Effector memory CD4-positive, alpha-beta T cell (primary cell): Measurements from ENCODE around the gene SCLY.

Source experiments
- DNase-seq, 3 donors: peaks; one replicate each; pipeline ENCODE4 v3.0.0-alpha.2; 2020
- H3K27ac ChIP-seq: 2 replicates; pipeline ENCODE4 v1.7.0; 2013; ENCODE audit warnings: mild to moderate bottlenecking, low read length, moderate library complexity; ENCODE audit not compliant: insufficient read depth, poor library complexity, severe bottlenecking
- H3K27me3 ChIP-seq: replicated peaks from 2 replicates; pipeline ENCODE4 v1.7.0; 2013; ENCODE audit warnings: mild to moderate bottlenecking, low read length; ENCODE audit not compliant: insufficient read depth, control insufficient read depth, poor library complexity, severe bottlenecking
- H3K36me3 ChIP-seq: 2 replicates; pipeline ENCODE4 v1.7.0; 2013; ENCODE audit warnings: mild to moderate bottlenecking, low read length, moderate library complexity; ENCODE audit not compliant: control insufficient read depth, insufficient read depth
- H3K4me1 ChIP-seq: 2 replicates; pipeline ENCODE4 v1.7.0; 2013; ENCODE audit warnings: low read length, mild to moderate bottlenecking; ENCODE audit not compliant: control insufficient read depth, insufficient read depth, poor library complexity, severe bottlenecking
- H3K4me3 ChIP-seq: 2 replicates; pipeline ENCODE4 v1.7.0; 2013; ENCODE audit warnings: low read length, low read depth, mild to moderate bottlenecking; ENCODE audit not compliant: insufficient read depth, poor library complexity, severe bottlenecking
- H3K9me3 ChIP-seq: 2 replicates; pipeline ENCODE4 v1.7.0; 2013; ENCODE audit warnings: mild to moderate bottlenecking, low read length, moderate library complexity; ENCODE audit not compliant: control insufficient read depth

The SCLY gene

GRCh38 chr2:238139196-238140039 lies 78.6 kb downstream of the SCLY start:
- no peak overlapping the region for H3K27ac ChIP-seq
- H3K4me1 ChIP-seq, result peaks cover 7% of the 10 kb centered on the region
- H3K9me3 ChIP-seq, result no peaks in the 10 kb centered on the region
- H3K27me3 ChIP-seq, result no peaks in the 10 kb centered on the region
- no peak overlapping the region for H3K4me3 ChIP-seq
- H3K36me3 ChIP-seq, result no peaks in the 10 kb centered on the region
- no peak for DNase-seq

DNA sequence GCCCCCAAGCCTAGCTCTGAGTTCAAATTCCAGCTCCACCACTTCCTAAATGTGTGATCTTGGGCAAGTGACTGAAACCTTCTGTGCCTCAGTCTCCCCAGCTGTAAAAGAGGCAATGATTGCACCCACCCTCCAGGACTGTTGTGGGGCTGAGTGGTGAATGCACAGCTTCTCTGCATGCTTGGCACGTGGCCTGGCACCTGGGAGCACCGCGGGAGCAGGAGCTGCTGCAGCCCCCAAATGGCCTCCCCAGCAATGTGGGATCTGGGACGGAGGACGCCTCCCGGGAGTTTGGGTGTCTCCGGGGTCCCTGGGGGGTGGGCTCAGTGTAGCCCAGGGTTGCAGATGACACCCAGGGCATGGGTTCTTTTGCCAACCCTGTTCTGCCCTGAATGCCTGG lies 79.2 kb downstream of the SCLY start:
- Histone ChIP-seq H3K4me1 (peaks cover 7% of the 10 kb centered on the region), H3K27ac (no peak overlapping the region), H3K9me3 (no peaks in the 10 kb centered on the region), H3K36me3 (no peaks in the 10 kb centered on the region), H3K27me3 (no peaks in the 10 kb centered on the region), H3K4me3 (no peak overlapping the region)
- no peak for DNase-seq

DNA sequence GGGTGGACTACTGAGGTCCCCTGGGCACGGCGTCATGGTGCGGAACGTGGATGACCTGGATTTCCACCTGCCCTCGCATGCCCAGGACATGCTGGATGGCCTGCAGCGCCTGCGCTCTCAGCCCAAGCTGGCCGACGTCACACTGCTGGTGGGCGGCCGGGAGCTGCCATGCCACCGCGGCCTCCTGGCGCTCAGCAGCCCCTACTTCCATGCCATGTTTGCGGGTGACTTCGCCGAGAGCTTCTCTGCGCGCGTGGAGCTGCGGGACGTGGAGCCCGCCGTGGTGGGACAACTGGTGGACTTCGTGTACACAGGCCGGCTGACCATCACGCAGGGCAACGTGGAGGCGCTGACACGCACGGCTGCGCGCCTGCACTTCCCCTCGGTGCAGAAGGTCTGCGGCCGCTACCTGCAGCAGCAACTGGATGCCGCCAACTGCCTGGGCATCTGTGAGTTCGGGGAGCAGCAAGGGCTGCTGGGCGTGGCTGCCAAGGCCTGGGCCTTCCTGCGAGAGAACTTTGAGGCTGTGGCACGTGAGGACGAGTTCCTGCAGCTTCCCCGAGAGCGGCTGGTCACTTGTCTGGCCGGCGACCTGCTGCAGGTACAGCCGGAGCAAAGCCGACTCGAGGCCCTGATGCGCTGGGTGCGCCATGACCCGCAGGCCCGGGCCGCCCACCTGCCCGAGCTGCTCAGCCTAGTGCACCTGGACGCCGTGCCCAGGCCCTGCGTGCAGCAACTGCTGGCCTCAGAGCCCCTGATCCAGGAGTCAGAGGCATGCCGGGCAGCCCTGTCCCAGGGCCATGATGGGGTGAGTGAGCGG lies 80.1 kb downstream of the SCLY start:
- no peaks in the 10 kb centered on the region for H3K36me3 ChIP-seq
- H3K4me3 ChIP-seq, result no peak overlapping the region
- H3K27ac ChIP-seq, result no peak overlapping the region
- no peaks in the 10 kb centered on the region for H3K9me3 ChIP-seq
- H3K27me3 ChIP-seq, result no peaks in the 10 kb centered on the region
- DNase-seq, result no peak
- peaks cover 7% of the 10 kb centered on the region for H3K4me1 ChIP-seq

GRCh38 chr2:238141541-238142318 lies 80.9 kb downstream of the SCLY start:
- H3K9me3 ChIP-seq, result no peaks in the 10 kb centered on the region
- DNase-seq, result no peak
- no peak overlapping the region for H3K4me3 ChIP-seq
- H3K27me3 ChIP-seq, result no peaks in the 10 kb centered on the region
- H3K36me3 ChIP-seq, result no peaks in the 10 kb centered on the region
- H3K4me1 ChIP-seq, result peaks cover 7% of the 10 kb centered on the region
- no peak overlapping the region for H3K27ac ChIP-seq

GRCh38 chr2:238142382-238143205 lies 81.8 kb downstream of the SCLY start:
- Histone ChIP-seq H3K9me3 (no peaks in the 10 kb centered on the region), H3K27ac (no peak overlapping the region), H3K4me1 (peaks cover 7% of the 10 kb centered on the region), H3K4me3 (no peak overlapping the region), H3K36me3 (no peaks in the 10 kb centered on the region), H3K27me3 (no peaks in the 10 kb centered on the region)
- DNase-seq, result no peak

DNA sequence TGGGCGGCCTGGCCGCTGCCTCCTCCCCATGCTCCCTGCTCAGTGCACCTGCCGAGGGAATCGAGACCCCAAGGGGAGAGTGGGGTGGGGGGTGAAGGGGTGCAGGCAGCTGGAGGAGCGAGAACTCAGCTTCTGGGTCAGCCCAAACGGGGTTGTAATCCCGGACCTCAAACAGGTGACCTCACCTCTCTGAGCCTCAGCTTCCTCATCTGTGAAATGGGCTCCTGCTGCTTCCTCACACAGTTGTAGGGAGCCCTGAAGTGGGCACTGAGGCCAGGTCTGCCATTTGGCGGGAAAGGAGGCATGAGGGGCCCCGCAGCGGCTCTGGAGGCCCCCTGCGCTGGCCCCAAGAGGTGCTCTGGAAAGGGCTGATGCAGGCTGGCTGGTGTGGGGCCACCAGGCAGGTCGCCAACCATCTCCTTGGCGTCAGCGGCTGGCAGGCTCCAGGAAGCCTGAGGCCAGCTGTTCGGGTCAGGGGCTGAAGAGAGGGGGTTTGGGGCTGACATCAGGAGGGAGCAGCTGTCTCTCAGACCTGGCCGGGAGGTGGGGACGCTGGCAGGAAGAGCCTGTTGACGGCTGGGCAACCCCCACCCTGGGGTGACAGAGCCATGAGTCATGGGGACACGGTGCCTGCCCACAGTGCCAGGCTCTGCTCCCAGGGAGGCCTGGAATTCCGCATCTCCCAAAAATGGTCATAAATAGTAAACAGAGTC lies 82.6 kb downstream of the SCLY start:
- Histone ChIP-seq H3K27ac (no peak overlapping the region), H3K4me1 (peaks cover 7% of the 10 kb centered on the region), H3K4me3 (no peak overlapping the region), H3K36me3 (no peaks in the 10 kb centered on the region), H3K27me3 (no peaks in the 10 kb centered on the region), H3K9me3 (no peaks in the 10 kb centered on the region)
- no peak for DNase-seq

- Histone ChIP-seq H3K27ac (no peak overlapping the region), H3K27me3 (no peaks in the 10 kb centered on the region), H3K36me3 (no peaks in the 10 kb centered on the region), H3K9me3 (no peaks in the 10 kb centered on the region), H3K4me3 (no peak overlapping the region), H3K4me1 (peaks cover 7% of the 10 kb centered on the region)
- DNase-seq, result no peak
Observed at GRCh38 chr2:238144262-238144661, 83.5 kb downstream of the SCLY start.

- Histone ChIP-seq H3K27ac (no peak overlapping the region), H3K27me3 (no peaks in the 10 kb centered on the region), H3K4me1 (peaks cover 4% of the 10 kb centered on the region), H3K9me3 (no peaks in the 10 kb centered on the region), H3K36me3 (no peaks in the 10 kb centered on the region), H3K4me3 (no peak overlapping the region)
- DNase-seq, result no peak
Observed at GRCh38 chr2:238145046-238145445, 84.2 kb downstream of the SCLY start.

DNA sequence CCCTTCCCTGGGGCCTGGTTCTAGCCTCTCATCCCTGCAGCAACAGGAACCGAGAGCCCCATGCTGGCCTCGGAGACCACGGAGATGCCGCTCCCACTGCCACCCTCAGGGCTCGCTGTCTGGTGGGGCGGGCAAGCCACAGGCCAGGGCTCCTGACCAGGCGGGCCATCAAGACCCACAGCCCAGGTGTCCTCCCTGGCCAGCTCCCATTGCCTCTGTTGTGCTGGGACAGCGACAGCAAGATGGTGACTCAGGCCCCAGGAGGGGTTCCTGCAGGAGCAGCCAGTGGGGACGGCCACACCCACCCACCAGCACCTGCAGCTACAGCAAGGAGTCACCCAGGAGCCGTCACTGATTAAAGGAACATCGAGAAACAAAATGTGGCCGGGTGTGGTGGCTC lies 85.0 kb downstream of the SCLY start:
- Histone ChIP-seq H3K4me1 (peaks cover 4% of the 10 kb centered on the region), H3K27ac (no peak overlapping the region), H3K4me3 (no peak overlapping the region), H3K27me3 (no peaks in the 10 kb centered on the region), H3K9me3 (no peaks in the 10 kb centered on the region), H3K36me3 (no peaks in the 10 kb centered on the region)
- DNase-seq, result no peak
